Right lobe of liver (tissue), 6 donors: ENCODE measurements around the gene RTP3. TPM values are rescaled to one million over a fixed set of nuclear protein-coding genes. Genes with fewer than 3 reads are reported as not detected.

Source experiments
- ATAC-seq, 4 donors: fragments of 200-7000 bp; cut with Tn5 transposase; one replicate each; pipeline ENCODE4 v1.9.1; 2020; ENCODE audit warnings: mild to moderate bottlenecking in 4 of 4, moderate library complexity in 4 of 4
- DNase-seq, 3 donors: peaks; one replicate each; pipeline ENCODE4 v3.0.0-alpha.2; 2020
- H3K27ac ChIP-seq, 3 donors: fragments of 200-600 bp; one replicate each; pipeline ENCODE4 v1.8.0; 2022
- H3K27me3 ChIP-seq, 2 donors: fragments of 200-600 bp; one replicate each; pipeline ENCODE4 v1.8.0; 2022
- H3K36me3 ChIP-seq, 4 donors: fragments of 200-600 bp; sonication (generic) in 1 of 4; one replicate each; pipeline versions ENCODE4 v1.5.1 to v1.8.0; 2017 to 2022; ENCODE audit warnings: control low read depth in 1 of 4
- H3K4me1 ChIP-seq, 4 donors: fragments of 200-600 bp; sonication (generic) in 1 of 4; one replicate each; pipeline versions ENCODE4 v1.5.1 to v1.8.0; 2017 to 2022; ENCODE audit warnings: control low read depth in 1 of 4
- H3K4me3 ChIP-seq, 3 donors: fragments of 200-600 bp; one replicate each; pipeline ENCODE4 v1.8.0; 2022
- H3K9me3 ChIP-seq, 4 donors: fragments of 200-600 bp; sonication (generic) in 1 of 4; one replicate each; pipeline versions ENCODE4 v1.5.1 to v1.8.0; 2017 to 2022; ENCODE audit warnings: control low read depth in 1 of 4
- CTCF ChIP-seq, 4 donors: fragments of 200-600 bp in 3 of 4; fragments of 450-650 bp in 1 of 4; IDR thresholded peaks; one replicate each; pipeline versions ENCODE4 v1.5.1 to v1.8.0; 2016 to 2022; ENCODE audit warnings: antibody characterized with exemption in 4 of 4, mild to moderate bottlenecking in 2 of 4
- POLR2A ChIP-seq: fragments of 450-650 bp; IDR thresholded peaks from one replicate; pipeline ENCODE4 v1.6.1; 2017; ENCODE audit warnings: antibody characterized with exemption, mild to moderate bottlenecking
- WGBS: methylation state at CpG from one replicate; pipeline ENCODE4 v1.1.6; 2018; ENCODE audit warnings: low coverage, low lambda C conversion rate; ENCODE audit not compliant: insufficient coverage; ENCODE audit errors: missing lambda C conversion rate; 5-methylcytosine and 5-hydroxymethylcytosine counted together
- intact Hi-C, 2 donors: fragments of 100-400 bp; cut with DNase I; formaldehyde crosslinking; loops; one replicate each; pipeline versions ENCODE4 v1.11.2 to v1.14.1; 2022
- total RNA-seq, 6 experiments: library from RNA; depleted of rRNA in 2 of 6; stranded (reverse); fragments of >200 nt in 2 of 6; fragmentation: NEBNext Ultra II Directional in 3 of 6; extraction: Animal tissue kit (Norgen Biotek cat#: 25700) in 3 of 6; gene quantifications; one replicate each; pipeline versions ENCODE4 v1.1.0 to v1.2.4, GENCODE V29; 2016 to 2023
- donor health status: DM: no; HTN: yes; CAD: no.
- donor health status: DM: no; HTN: no; CAD: no.
- donor health status: DM: no; HTN: no; CAD: no.
- donor health status: DM: no; HTN: yes; CAD: no.
- donor health status: DM: no; HTN: yes; CAD: no.

RTP3 gene
- total RNA-seq, 6 experiments from 2014 or later, result 12.2 to 29.0 (median 20.9) TPM

- ATAC-seq, result no peak
- Histone ChIP-seq H3K27me3 (no peaks in the 10 kb centered on the region), H3K36me3 (no peaks in the 10 kb centered on the region), H3K9me3 (no peaks in the 10 kb centered on the region), H3K4me3 (no peak overlapping the region), H3K4me1 (no peaks in the 10 kb centered on the region), H3K27ac (no peak overlapping the region)
- intact Hi-C loops, result no loop called here
- 67% methylated on average over 5 of the region's 6 CpGs for WGBS
- peak in 1 of 3 donors; percentile 31 for DNase-seq
- TF ChIP-seq CTCF (IDR thresholded peaks at IDR 0.05), result no peak
- TF ChIP-seq POLR2A, result no peak
Measured at GRCh38 chr3:46480491-46481195, 17.1 kb upstream of the RTP3 start.

DNA sequence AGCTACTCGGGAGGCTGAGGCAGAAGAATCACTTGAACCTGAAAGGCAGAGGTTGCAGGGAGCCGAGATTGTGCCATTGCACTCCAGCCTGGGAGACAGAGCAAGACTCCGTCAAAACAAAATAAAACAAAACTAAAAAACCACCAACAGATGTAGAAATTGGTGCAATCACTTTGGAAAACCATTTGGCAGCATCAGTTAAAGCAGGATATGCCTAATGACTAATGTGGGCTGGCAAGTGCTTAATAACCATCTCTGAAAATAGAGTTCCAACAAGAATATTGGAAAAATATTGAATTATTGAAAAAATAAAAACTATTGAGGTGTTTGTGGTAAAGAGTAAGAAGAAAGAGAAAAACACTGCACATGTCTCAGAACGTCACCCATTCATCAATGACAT lies 16.1 kb upstream of the RTP3 start:
- ATAC-seq (no peak), DNase-seq (no peak)
- WGBS, result 83% methylated on average over 4 of the region's 4 CpGs
- Histone ChIP-seq H3K36me3 (no peaks in the 10 kb centered on the region), H3K4me3 (no peak overlapping the region), H3K9me3 (no peaks in the 10 kb centered on the region), H3K27ac (no peak overlapping the region), H3K27me3 (no peaks in the 10 kb centered on the region), H3K4me1 (no peaks in the 10 kb centered on the region)
- intact Hi-C loops, result no loop called here
- no peak for TF ChIP-seq CTCF (IDR thresholded peaks at IDR 0.05)
- TF ChIP-seq POLR2A, result no peak

DNA sequence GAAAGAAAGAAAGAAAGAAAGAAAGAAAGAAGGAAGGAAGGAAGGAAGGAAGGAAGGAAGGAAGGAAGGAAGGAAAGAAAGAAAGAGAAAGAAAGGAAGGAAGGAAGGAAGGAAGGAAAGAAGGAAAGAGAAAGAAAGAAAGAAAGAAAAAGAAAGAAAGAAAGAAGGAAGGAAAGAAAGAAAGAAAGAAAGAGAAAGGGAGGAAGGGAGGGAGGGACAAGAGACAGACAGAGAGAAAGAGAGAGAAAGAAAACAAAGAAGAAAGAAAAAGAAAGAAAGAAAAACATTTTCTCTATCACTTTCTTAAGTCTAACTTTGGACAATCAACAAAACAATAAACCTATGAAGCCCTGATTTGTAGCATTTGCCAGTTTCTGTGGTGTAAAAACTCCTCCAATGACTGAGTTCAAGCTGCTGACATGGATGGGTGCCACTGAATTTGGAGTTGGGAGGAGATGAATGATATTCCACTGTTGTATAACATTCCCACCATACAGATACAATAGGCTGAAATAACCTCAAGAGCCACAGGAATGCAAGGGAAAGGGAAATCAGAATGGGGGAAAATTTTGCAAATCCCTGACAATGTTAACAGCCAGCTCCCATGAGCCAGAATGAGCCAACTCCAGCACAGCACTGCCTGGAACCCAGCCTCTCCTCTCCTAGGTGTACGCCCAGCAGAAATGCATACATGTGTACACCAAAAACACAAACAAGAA lies 15.0 kb upstream of the RTP3 start:
- H3K9me3 ChIP-seq, result no peaks in the 10 kb centered on the region
- no peaks in the 10 kb centered on the region for H3K4me1 ChIP-seq
- ATAC-seq (no peak), DNase-seq (peak in 1 of 3 donors; percentile 6)
- no peak for TF ChIP-seq POLR2A
- TF ChIP-seq CTCF (IDR thresholded peaks at IDR 0.05), result no peak
- no CpG with 5 or more reads among the region's 1 CpG for WGBS
- no peak overlapping the region for H3K27ac ChIP-seq
- no peaks in the 10 kb centered on the region for H3K36me3 ChIP-seq
- no peak overlapping the region for H3K4me3 ChIP-seq
- intact Hi-C loops, result no loop called here
- no peaks in the 10 kb centered on the region for H3K27me3 ChIP-seq

DNA sequence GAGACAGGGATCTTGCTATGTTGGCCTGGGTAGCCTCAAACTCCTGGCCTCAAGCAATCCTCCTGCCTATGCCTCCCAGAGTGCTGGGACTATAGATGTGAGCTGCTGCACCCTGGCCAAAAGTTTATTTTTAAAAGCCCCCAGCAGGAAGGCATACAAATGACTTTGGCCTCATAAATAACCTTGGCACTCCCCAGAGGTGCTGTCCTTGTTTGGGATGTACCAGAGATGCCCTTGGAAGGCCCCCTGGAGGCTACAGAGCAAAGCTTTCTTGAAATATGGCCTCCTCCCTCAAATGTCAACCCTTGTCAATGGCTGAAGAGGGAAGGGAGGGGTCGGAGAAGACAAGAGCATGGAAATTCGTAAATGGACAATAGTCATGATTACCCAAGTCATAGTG lies 14.0 kb upstream of the RTP3 start:
- ATAC-seq (no peak), DNase-seq (peak in 1 of 3 donors; percentile 11)
- intact Hi-C loops, result no loop called here
- no peaks in the 10 kb centered on the region for H3K9me3 ChIP-seq
- TF ChIP-seq CTCF (IDR thresholded peaks at IDR 0.05), result no peak
- no peak for TF ChIP-seq POLR2A
- H3K27ac ChIP-seq, result no peak overlapping the region
- H3K36me3 ChIP-seq, result no peaks in the 10 kb centered on the region
- H3K4me1 ChIP-seq, result peaks cover 0 to 1% (median under 1%) of the 10 kb centered on the region in 4 donors
- H3K4me3 ChIP-seq, result no peak overlapping the region
- 78% methylated on average over 2 of the region's 2 CpGs for WGBS
- no peaks in the 10 kb centered on the region for H3K27me3 ChIP-seq
